Activated T-cell treated with anti-CD3 and anti-CD28 coated beads, Interleukin-2, amount 50 U/mL, for 72 hours (primary cell): ENCODE measurements around the gene BTNL8. TPM values are rescaled to one million over a fixed set of nuclear protein-coding genes. Genes with fewer than 3 reads are reported as not detected.
A peak's percentile ranks its signal among the peaks of the same experiment; 100 is the strongest.
"Not testable (repeated sequence)": the region's sequence is repeated elsewhere in the genome, so short reads cannot be mapped to it uniquely, and the experiment has no call there.

Source experiments
- ATAC-seq, 2 donors: fragments of 150-1000 bp; cut with Tn5 transposase; replicated peaks in 1 of 2; 2 replicates each; pipeline ENCODE4 v1.10.0; 2021; ENCODE audit warnings: moderate library complexity in 2 of 2, mild to moderate bottlenecking in 1 of 2
- DNase-seq, 2 donors: peaks; one replicate each; pipeline ENCODE4 v3.0.0; 2021 to 2022; ENCODE audit warnings: mixed read lengths in 1 of 2
- H3K27ac Mint-ChIP-seq: one replicate; pipeline ENCODE4 v1.8.0; 2022; ENCODE audit warnings: mild to moderate bottlenecking, moderate library complexity, mixed read lengths
- H3K27me3 Mint-ChIP-seq: one replicate; pipeline ENCODE4 v1.8.0; 2022; ENCODE audit warnings: low read depth, mixed read lengths
- H3K36me3 Mint-ChIP-seq, 2 donors: one replicate each; pipeline ENCODE4 v1.8.0; 2022; ENCODE audit warnings: mixed read lengths in 2 of 2, mild to moderate bottlenecking in 1 of 2; ENCODE audit not compliant: insufficient read depth in 2 of 2
- H3K4me1 Mint-ChIP-seq: one replicate; pipeline ENCODE4 v1.8.0; 2022; ENCODE audit warnings: low read depth, mixed read lengths
- H3K4me3 Mint-ChIP-seq, 2 donors: one replicate each; pipeline ENCODE4 v1.8.0; 2022; ENCODE audit warnings: mild to moderate bottlenecking in 2 of 2, mixed read lengths in 2 of 2, moderate library complexity in 2 of 2
- H3K9me3 Mint-ChIP-seq, 2 donors: one replicate each; pipeline ENCODE4 v1.8.0; 2022; ENCODE audit warnings: mixed read lengths in 2 of 2
- total RNA-seq, 2 donors: library from RNA; stranded (reverse); gene quantifications; one replicate each; pipeline ENCODE4 v1.2.3, GENCODE V29; 2022

BTNL8 gene
- total RNA-seq, 2 donors from 2014 or later: 0.74 to 1.2 TPM

DNA sequence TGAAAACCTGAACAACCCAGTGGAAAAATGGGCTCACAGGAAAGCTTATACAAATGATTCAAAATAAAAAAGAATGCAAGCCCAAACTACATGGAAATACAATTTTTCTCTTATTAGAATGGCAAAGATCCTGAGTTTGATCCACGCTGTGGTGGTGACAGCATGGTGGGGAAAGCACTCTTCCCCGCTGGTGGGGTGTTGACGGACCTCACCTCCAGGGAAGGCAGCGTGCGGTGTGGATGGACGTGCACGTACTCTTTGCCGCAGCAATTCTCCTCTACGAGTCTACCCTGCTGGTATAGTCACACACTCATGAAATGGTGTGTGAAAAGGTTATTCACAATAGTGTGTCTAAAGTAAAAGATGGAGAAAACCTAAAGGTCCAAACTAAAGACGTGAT lies 32.0 kb upstream of the BTNL8 start:
- Mint-ChIP-seq H3K27me3 (peaks cover 16% of the 10 kb centered on the region), H3K36me3 (no peaks in the 10 kb centered on the region), H3K9me3 (no peaks in the 10 kb centered on the region), H3K27ac (no peak overlapping the region), H3K4me1 (peaks cover 5% of the 10 kb centered on the region), H3K4me3 (no peak overlapping the region)
- ATAC-seq (no peak), DNase-seq (no peak)

DNA sequence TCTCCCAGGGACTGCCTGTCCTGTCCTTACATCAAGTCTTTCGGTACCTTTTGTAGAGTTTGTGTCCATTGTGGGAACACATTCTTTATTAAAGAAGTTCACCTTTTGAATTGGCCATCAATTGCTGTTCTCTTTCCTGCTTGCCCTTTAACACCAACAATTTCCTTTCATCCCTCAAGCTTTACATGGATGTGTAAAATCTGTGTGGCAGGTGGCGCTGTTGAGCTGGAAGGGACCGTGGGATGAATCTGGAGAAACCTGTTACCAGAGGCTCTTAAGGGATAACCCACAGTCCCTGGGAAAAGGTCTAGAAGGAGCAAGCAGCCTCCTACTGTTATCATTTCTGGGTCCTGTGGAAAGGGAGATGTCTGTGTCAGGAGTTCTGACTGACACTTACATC lies 30.0 kb upstream of the BTNL8 start:
- no peaks in the 10 kb centered on the region for H3K9me3 Mint-ChIP-seq
- no peak overlapping the region for H3K27ac Mint-ChIP-seq
- no peaks in the 10 kb centered on the region for H3K36me3 Mint-ChIP-seq
- H3K27me3 Mint-ChIP-seq: peaks cover 16% of the 10 kb centered on the region
- H3K4me3 Mint-ChIP-seq: no peak overlapping the region
- H3K4me1 Mint-ChIP-seq: peaks cover 10% of the 10 kb centered on the region
- ATAC-seq: peak; percentile 59 to 69
- DNase-seq: peak; percentile 73 to 76

DNA sequence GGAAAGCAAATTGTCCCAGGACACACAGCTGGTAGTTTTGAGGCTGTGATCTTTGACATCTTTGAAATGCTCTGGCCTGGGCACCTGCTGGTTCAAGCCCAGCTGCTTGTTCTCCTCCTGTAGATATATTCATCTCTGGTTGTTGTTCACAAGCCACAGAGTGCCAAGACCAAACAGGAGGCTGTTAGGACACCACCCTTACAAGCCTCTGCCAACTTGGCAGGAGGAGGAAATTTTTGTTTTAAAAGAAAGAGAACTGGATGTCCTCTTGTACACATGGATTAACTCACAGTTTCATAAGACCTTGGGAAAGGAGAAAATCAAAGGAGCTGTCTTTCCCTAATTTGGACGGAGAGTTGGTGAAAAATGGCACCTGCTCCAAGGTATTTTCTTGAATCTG lies 29.4 kb upstream of the BTNL8 start:
- Mint-ChIP-seq H3K27me3 (peaks cover 16% of the 10 kb centered on the region), H3K36me3 (no peaks in the 10 kb centered on the region), H3K9me3 (no peaks in the 10 kb centered on the region), H3K4me1 (peaks cover 12% of the 10 kb centered on the region), H3K27ac (no peak overlapping the region), H3K4me3 (no peak overlapping the region)
- DNase-seq (no peak), ATAC-seq (no peak)

DNA sequence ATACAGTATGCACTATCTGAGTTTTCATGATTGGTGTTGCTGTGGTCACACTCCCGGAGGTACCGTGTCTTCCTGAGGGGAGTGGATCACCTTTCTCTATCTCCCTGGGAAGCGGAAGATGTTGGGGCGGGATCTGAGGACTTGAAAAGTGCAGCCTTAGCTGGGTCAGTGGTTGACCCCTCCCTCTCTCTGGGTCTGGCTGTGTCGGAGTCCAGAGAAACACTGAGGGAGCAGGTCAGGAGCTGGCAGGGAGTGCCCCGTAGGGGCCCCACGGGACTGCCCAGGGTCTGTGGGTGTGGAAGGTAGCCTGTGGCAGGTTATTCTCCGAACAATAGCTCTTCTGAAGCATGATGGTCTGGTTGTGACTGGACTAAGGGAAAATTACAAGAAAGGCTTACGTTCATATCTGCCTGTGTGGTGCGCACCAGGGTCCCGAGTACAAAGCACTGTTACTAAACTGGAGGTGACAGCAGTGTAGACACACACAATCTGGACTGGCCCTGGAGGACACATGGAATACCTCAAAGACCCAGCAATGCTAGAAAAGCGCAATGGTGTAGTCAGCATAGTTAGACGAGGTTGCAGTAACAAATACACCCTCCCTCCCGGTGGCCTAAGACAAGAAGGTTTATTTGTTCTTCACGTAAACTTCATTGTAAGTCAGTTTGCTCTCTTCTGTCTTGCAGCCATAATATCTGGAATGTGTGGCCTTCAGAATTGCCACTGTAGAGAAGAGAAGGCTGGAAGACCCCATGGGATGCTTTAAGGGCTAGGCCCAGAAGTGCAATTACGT lies 28.5 kb upstream of the BTNL8 start:
- ATAC-seq (no peak), DNase-seq (no peak)
- H3K36me3 Mint-ChIP-seq: no peaks in the 10 kb centered on the region
- H3K27me3 Mint-ChIP-seq: peaks cover 16% of the 10 kb centered on the region
- H3K4me3 Mint-ChIP-seq: no peak overlapping the region
- no peaks in the 10 kb centered on the region for H3K9me3 Mint-ChIP-seq
- peaks cover 12% of the 10 kb centered on the region for H3K4me1 Mint-ChIP-seq
- H3K27ac Mint-ChIP-seq: no peak overlapping the region

DNA sequence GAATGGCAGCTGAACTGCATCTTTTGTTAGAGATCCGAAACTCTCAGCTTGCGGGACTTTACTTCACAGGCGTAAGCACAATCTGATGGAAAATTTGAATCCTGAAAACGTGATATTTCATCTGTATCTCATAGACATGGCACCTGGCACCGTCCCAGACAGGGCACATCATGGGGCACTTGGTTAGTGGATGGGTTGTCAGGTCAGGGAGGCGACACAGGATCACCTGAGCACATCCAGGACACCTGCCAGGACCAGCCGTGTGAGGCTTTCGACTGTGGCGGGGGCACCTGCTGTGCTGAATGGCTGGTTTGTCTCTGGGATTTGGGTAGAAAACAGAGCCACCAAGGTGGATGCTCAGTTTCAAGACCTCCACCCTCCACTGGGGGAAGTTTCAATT lies 26.5 kb upstream of the BTNL8 start:
- ATAC-seq (no peak), DNase-seq (no peak)
- Mint-ChIP-seq H3K4me3 (no peak overlapping the region), H3K27me3 (peaks cover 4% of the 10 kb centered on the region), H3K4me1 (peaks cover 12% of the 10 kb centered on the region), H3K9me3 (no peaks in the 10 kb centered on the region), H3K27ac (no peak overlapping the region), H3K36me3 (no peaks in the 10 kb centered on the region)

DNA sequence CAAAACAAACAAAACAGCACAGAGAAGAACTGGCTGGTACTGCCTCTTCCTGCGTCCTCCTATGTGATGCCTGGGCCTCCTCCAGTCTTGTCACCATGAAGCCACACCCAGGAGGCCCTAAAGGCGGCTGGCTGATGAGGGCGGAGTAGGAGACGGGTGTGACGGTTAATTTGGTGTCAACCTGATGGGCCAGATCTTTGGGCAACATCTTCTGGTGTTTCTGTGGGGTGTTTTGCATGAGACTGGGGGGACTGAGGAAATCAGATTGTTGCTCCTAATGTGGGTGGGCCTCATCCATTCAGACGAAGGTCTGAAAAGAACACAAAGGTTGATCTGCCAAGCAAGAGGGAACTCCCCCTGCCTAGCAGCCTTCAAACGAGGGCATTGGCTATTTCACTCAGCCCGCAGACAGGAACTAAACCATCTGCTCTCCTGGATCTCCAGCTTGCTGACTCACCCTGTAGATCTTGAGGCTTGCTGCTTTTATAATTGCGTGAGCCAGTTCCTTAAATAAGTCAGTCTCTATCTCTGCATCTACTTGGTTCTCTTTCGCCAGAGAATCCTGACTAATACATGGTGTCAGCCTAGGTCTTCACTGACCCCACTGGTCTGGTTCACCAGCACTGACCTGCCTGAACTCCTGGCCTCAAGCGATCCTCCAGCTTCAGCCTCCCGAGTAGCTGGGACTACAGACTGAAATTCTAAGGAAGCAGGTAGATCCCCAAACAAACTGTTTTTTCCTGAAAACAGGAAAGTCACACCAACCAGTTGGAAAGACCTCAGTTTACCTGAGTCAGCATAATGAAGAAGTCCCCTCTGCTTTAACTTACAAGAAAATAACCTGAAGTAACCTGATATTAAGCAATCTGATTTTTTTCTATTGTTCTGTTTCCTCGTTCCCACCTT lies 25.1 kb upstream of the BTNL8 start:
- no peak overlapping the region for H3K4me3 Mint-ChIP-seq
- DNase-seq: peak in 1 of 2 donors; percentile 8

DNA sequence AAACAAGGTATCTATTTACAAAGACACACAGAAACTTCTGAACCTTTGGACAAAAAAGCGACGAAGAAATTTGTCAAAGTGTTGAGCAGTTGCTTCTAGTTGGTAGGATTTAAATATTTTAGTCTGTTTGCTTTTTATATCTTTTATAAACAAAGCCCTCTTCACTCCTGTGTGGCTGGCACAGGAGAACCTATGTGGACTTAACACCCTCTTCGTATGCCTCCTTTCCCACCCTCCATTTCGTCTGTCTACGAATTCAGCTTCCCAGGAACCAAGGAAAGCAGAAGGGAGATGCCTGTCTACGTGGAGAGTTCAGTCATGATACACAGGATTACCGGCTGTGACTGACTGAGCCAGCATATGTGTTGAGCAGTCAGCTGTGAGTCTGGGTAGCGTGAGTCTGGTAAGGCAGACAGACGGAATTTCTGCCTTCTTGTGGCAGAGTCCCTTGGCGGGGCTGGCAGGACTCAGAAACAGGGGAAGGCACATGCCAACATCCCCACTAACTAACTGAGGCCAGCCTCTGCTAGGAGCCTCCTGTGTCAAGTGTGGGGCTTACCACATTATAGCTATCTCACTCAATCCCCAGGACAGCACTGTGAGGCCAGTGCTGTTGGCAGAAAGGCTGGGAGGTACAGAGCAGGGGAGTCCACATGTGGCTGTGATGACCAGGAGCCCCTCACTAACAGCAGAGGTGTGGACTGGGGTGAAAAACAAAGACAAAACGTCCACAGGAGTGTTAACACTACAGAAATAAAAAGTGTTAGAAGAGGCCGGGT lies 24.0 kb upstream of the BTNL8 start:
- Mint-ChIP-seq H3K27ac (no peak overlapping the region), H3K4me3 (no peak overlapping the region)

More for the DNA sequence above, 25.1 kb upstream of the BTNL8 start:
- no peaks in the 10 kb centered on the region for H3K9me3 Mint-ChIP-seq
- H3K27ac Mint-ChIP-seq: peak overlapping the region; percentile 14
- ATAC-seq: peak; percentile 66 to 75
- H3K36me3 Mint-ChIP-seq: no peaks in the 10 kb centered on the region
- H3K27me3 Mint-ChIP-seq: peaks cover 4% of the 10 kb centered on the region
- peaks cover 10% of the 10 kb centered on the region for H3K4me1 Mint-ChIP-seq

DNA sequence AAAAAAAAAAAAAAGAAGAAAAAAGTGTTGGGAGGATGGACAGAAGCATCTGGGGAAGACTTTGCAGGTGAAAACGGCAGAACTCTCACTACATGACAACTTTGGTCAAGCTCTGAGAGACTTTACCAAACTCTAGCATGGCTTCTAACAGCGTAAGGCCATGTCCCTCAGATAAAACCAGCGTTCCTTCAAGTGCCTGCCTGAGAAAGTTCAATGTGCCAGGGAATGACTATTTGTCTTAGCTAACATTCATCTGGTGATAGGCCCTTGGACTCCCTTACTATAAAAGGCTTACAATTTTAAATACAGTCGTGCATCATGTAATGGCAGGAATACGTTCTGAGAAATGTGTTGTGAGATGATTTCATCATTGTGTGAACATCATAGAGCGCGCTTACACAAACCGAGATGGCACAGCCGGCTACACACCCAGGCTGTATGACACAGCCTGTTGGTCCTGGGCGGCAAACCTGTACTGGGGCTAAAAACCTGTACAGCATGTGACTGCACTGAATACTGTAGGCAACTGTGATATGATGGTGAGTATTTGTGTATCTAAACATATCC lies 23.0 kb upstream of the BTNL8 start:
- Mint-ChIP-seq H3K4me1 (peaks cover 7% of the 10 kb centered on the region), H3K27me3 (peaks cover under 1% of the 10 kb centered on the region), H3K4me3 (no peak overlapping the region), H3K36me3 (no peaks in the 10 kb centered on the region), H3K27ac (no peak overlapping the region), H3K9me3 (peaks cover 0 to 2% of the 10 kb centered on the region in 2 donors)
- no peak for ATAC-seq
- no peak for DNase-seq

More for the DNA sequence above, 24.0 kb upstream of the BTNL8 start:
- Mint-ChIP-seq H3K9me3 (no peaks in the 10 kb centered on the region), H3K27me3 (peaks cover 2% of the 10 kb centered on the region), H3K4me1 (peaks cover 7% of the 10 kb centered on the region), H3K36me3 (no peaks in the 10 kb centered on the region)
- DNase-seq (no peak), ATAC-seq (no peak)

DNA sequence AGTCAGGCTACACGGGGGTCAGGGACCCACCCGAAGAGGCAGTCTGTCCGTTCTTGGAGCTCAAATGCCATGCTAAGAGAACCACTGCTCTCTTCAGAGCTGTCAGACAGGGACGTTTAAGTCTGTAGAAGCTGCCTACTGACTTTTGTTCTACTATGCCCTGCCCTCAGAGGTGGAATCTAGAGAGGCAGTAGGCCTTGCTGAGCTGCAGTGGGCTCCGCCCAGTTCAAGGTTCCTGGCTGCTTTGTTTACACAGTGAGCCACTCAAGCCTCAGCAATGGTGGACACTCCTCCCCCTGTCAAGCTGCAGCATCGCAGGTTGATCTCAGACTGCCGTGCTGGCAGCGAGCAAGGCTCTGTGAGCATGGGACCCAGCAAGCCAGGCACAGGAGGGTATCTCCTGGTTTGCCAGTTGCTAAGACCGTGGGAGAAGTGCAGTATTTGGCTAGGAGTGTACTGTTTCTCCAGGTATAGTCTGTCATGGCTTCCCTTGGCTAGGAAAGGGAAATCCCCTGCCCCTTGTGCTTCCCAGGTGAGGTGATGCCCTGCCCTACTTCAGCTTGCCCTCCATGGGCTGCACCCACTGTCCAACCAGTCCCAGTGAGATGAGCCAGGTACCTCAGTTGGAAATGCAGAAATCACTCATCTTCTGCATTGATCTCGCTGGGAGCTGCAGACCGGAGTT lies 13.0 kb upstream of the BTNL8 start:
- H3K4me1 Mint-ChIP-seq: not testable (repeated sequence)

DNA sequence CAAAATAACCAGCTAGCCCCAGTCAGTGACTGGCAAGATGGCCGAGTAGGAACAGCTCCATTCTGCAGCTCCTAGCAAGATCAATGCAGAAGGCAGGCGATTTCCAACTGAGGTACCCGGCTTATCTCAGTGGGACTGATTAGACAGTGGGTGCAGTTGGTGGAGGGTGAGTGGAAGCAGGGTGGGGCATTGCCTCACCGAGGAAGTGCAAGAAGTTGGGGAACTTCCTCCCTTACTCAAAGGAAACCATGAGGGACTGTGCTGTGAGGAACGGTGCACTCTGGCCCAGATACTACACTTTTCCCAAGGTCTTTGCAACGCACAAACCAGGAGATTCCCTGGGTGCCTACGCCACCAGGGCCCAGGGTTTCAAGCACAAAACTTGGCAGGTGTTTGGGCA lies 9.6 kb upstream of the BTNL8 start:
- Mint-ChIP-seq H3K4me3 (no peak overlapping the region), H3K36me3 (peaks cover 0 to 3% of the 10 kb centered on the region in 2 donors), H3K27me3 (peaks cover 45% of the 10 kb centered on the region), H3K27ac (no peak overlapping the region), H3K9me3 (peaks cover 2 to 5% of the 10 kb centered on the region in 2 donors), H3K4me1 (no peaks in the 10 kb centered on the region)
- DNase-seq (no peak), ATAC-seq (no peak)

More for the DNA sequence above, 13.0 kb upstream of the BTNL8 start:
- H3K27me3 Mint-ChIP-seq: peaks cover 51% of the 10 kb centered on the region
- ATAC-seq, H3K27ac Mint-ChIP-seq, H3K9me3 Mint-ChIP-seq, H3K4me3 Mint-ChIP-seq, DNase-seq, H3K36me3 Mint-ChIP-seq: not testable (repeated sequence)

DNA sequence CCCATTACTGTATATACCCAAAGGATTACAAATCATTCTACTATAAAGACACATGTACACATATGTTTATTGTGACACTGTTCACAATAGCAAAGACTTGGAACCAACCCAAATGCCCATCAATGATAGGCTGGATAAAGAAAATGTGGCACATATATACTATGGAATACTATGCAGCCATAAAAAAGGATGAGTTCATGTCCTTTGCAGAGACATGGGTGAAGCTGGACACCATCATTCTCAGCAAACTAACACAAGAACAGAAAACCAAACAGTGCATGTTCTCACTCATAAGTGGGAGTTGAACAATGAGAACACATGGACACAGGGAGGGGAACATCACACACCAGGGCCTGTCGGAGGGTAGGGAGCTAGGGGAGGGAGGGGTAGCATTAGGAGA lies 3.6 kb upstream of the BTNL8 start:
- H3K27me3 Mint-ChIP-seq: peaks cover 28% of the 10 kb centered on the region
- not testable (repeated sequence) for DNase-seq, H3K27ac Mint-ChIP-seq, H3K4me1 Mint-ChIP-seq, H3K4me3 Mint-ChIP-seq, ATAC-seq, H3K36me3 Mint-ChIP-seq, H3K9me3 Mint-ChIP-seq

DNA sequence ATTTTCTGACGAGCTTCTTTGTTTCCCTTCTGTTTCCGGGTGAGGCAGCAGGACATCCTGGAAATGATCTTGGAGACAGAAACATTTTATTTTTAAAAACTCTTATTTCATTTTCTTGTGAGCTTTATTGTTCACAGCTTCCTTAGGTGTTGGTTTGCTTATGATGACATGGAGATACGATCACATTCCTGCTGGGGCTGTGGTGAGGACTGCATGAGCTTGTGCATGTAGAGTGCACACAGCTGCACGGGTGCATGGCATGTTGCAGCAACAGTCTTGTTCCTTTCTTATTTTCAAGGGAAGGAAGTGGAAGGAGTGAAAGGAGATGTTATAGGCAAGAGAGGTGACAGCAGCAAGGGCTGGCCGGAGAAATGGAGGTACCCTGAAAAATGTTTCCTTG lies 1.2 kb downstream of the BTNL8 start:
- ATAC-seq (no peak), DNase-seq (no peak)
- Mint-ChIP-seq H3K4me3 (no peak overlapping the region), H3K4me1 (peaks cover 10% of the 10 kb centered on the region), H3K27me3 (no peaks in the 10 kb centered on the region), H3K9me3 (no peaks in the 10 kb centered on the region), H3K27ac (no peak overlapping the region), H3K36me3 (peaks cover 2% of the 10 kb centered on the region in 2 donors)
